GM19099 (cell line): ENCODE measurements around the gene VDR.

Experiments
- POLR2A ChIP-seq: IDR thresholded peaks from 3 replicates; pipeline ENCODE4 v1.6.1; 2011; ENCODE audit warnings: low read depth; ENCODE audit not compliant: insufficient read length; ENCODE audit errors: extremely low read depth

VDR gene

DNA sequence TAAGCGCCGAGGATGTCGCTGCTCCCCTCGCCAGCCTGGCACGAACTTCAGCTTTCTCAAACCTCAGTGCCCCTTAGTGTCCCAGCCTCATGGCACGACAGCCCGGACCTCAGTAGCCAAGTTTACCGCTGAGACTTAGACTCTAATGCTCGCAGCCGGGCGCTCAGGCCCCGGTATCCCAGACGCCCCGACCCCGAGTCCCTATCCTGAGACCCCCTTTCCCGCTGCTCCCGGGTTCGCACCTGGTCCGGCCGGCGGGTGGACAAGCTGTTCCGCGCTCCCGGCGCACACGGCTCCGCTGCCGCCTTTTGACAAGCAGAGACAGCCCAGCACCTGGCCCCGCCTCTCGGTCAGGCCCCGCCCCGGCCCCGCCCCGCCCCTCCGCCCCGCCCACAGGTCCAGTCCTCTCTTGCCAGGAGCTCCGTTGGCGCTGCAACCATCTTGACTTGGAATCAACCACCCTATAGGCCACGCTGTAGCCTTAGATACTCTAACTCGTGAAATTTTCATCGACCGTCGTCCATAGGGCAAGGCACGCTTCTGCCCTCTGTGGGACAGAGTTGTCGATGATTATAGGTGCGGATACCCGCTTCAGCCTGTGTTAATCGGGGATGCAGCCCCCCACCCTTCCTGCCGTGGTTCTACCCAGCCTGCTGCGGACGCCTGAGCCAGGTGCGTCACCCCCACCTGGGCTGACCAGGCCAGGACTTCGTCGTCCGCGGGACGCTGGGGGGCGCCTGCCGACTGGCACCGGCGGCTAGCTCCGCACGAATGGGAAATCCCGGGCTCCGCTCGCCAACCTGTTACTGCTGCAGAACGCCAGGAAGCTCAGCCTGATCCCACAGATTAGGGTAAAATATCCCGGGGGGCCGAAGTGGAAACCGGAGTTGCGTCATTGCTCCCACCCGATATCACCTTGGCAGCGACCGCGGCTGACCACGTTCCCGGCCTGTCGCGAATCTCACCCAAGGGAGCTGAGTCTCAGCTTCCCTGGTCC lies at the start of gene VDR:
Gene VDR, minus strand, starts transcription at position 282 of the 997 bp plus-strand sequence. CDS start 25,881 bp downstream, outside the sequence.
- TF ChIP-seq POLR2A = no peak

DNA sequence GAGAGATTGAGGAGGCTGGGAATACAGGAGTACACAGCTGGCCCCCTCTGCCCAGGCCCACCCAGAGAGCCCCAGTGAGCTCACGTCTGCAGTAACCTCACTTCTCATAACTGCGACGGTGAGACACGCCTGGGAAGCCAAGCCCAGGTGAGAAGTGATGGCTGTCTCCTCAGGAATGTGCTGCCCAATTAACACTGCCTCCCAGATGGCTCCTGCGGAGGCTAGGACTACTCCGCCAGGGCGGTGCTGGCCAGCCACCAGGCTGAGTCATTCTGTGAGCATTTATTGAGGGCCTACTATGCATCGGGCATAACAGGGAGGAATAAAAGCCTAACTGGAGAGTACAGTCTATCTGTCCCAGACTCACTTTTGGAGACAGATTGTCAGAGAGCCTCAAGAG lies 49.3 kb upstream of the VDR start:
- no peak for TF ChIP-seq POLR2A

DNA sequence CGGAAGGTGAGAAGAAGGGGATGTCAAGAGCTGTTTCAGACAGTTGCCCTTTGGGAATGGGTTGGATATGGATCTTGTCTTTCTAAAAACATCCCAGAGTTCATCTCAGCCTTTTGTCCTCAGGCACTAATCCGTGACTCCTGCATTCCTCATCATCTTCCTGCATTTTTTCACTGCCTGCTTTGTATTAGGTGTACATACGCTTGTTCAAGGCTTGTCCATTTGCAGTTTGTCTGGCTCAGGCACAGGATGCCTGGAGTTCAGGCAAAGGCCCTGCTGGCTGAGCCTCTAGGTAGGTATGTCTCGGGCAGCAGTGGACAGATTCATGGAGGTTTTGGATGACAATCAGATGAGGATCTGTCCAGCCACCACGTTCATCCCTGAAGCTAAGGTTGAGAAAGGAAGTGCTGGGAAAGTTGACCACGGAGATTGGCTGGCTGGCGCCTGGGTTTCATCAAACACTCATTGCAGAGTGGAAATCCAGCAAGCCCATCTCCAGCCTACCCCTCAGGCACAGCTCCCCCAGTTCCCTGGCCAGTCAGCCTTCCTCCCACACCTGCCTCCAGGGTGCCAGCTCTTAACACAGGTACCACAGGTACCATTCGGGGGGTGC lies 46.2 kb upstream of the VDR start:
- TF ChIP-seq POLR2A = no peak

DNA sequence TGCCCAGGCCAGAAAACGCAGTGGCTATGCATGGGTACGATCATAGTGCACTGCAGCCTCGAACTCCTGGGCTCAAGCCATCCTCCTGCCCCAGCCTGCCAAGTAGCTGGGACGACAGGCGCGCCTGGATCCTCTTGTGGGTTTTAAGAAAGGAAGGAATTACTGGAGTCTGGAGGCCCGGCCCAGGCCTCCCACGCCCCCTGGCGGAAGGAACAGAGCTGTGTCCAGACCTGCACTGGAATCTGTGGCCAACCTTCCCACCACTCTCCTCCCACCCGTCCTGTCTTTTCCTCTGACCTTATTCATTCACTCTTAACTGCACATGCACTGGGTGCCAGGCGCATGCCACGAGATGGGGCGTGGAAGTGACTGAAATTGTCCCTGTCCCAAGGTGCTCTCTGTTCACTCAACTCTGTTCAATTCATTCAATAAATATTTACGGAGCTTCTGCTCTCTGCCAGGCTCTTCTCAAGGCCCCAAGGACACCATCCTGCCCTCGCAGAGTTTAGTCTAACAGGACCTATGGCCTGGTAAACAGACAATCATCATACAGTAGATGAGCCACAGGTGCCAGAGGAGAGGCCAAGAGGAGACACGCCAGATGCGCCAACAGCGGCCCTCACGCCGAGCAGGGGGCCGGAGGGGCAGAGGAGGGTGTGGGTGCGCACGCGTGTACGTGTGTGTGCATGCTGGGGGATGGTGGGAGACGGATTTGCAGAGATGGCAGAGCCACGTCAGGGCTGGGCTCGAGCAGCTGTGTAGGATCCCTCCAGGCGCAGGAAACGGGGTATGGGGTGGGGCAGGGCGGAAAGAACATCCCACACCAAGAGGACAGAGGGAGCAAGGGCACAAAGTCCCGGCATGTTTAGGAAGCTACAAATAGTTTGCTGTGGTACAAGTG lies 44.9 kb upstream of the VDR start:
- no peak for TF ChIP-seq POLR2A

DNA sequence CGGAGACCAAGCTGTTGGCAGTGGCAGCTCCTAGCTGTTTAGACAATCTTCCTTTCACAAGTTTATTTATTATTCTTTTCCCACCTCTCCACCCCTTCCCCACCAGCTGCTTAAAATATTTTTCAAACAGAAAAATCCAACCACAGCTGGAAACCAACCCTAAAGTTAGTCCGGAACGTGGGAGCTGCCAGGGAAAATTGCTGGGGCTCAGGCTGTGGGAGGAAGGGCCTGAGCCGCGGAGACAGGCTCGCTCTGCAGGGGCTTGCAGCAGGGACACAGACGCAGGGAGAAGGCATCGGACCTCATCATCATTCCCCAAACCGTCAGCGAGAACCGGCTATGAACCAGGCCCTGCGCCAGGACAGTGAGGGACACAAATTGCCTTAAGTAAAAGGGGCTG lies 42.5 kb upstream of the VDR start:
- TF ChIP-seq POLR2A = no peak

DNA sequence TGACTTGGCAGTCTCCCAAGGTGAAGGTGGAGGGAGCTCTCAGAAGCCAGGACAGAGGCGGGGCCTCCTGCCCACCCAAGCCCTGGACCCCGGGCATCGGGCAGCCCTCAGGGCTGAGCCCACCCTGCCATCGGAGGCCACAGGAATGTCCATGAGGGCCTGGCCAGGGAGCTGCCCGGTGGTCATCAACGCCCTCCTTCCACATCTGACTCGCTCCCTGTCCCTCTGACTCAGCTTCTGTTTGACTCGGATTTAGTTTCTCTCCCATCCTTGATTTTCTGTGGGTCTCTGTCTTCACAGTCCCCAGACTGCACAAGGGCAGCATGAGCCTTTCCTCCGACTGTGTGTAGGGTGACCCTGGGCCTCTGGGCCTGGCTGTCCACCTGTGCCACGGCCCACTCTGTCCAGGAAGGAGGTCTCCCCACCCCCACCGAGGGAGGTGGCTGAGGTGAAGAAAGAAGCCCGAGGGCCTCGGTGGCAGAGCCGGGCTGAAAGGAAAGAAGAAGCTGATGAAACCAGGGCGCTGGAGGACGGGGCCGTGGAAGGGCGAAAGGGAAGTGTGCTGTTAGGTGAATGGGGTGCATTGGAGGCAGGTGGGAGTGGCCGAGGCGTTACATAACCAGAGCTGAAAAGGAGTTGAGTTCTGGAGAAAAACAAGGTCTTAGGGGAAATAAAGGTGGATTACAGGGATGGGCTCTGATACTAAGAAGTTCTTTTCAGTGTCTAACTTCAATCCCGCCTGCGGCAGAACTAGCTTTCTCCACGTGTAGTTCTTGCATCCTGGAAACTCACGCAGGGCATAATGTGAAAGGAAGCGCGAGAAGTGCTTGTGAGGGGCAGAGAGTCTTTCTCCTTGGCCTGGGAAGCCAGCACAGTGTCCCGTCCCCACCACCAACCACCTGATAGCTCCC lies 41.9 kb upstream of the VDR start:
- TF ChIP-seq POLR2A = no peak

DNA sequence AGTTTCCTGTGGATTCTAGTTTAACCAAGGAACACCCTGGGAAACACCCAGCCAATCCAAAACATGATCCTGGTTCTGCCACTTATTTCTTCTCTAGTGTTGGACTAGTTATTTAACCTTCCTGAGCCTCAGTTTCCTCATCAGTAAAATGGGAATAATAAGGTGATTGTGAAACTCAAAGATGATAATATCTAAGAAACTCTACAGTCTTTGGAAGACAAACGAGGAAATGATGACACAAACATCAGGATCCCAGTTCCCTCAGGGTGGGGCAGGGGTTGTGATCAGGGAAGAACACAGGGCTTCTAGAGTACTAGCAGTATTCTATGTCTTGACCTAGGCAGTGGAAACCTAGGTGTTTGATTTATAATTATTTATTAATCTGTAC lies 40.5 kb upstream of the VDR start:
- TF ChIP-seq POLR2A = no peak

DNA sequence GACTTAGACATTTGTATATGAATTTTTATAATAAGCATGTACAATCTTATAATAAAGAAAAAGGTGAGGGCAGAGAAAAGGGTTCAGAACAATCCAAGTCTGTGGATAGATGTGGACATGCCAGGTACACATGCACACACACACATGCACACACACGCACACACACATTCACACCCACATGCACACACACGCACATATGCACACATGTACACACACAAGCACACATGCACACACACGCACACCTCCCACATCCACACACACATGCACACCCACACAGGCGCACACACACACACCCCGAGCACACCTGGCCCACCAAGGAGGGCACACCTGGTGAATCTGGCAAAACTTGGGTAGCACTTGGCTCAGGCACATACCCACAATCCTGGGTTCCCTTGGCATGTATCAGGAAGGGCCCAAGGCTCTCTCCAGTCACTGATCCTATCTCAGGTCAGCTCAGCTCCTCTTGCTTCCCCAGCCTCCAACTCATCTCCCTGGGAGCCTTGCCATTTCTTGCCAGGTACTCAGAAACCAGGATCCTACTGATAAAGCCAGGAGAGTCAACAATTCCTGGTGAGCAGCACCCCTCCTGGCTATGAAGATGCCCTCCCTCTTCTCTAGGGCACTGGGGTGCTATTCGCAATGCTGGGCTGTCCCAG lies 40.0 kb upstream of the VDR start:
- no peak for TF ChIP-seq POLR2A

DNA sequence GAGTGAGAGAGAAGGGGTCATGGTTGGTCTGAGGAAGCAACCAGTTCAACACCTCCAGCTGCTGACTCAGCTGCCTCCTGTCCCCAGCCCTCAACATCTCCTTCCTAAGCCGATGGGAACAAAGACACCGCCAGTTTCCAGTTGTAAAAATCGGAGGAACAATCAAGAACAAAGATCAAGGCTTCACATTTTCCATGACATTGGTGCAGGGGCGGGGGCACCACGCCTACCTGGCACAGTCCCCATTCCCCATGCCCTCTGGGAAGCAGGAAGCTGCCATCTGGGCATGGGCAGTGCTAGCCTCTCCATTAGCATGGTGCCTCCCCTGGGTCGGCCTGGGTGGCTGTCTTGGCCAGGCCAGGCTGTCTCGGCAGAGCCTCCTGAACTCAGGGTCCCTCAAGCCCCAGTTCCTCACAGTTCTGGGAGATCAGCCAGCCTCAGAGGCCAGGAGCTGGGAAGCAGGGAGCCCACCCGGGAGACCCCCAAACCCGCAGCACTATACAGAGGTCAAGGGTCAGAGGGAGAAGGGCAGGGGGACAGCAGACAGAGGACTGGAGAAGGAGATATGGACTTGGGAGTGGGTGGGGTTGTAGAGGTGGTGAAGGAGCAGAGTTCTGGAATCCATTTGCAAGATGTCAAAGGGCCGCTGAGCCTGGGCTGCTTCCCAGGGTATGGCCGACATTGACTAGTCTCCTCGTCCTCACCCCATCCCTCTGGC lies 39.0 kb upstream of the VDR start:
- TF ChIP-seq POLR2A = no peak

DNA sequence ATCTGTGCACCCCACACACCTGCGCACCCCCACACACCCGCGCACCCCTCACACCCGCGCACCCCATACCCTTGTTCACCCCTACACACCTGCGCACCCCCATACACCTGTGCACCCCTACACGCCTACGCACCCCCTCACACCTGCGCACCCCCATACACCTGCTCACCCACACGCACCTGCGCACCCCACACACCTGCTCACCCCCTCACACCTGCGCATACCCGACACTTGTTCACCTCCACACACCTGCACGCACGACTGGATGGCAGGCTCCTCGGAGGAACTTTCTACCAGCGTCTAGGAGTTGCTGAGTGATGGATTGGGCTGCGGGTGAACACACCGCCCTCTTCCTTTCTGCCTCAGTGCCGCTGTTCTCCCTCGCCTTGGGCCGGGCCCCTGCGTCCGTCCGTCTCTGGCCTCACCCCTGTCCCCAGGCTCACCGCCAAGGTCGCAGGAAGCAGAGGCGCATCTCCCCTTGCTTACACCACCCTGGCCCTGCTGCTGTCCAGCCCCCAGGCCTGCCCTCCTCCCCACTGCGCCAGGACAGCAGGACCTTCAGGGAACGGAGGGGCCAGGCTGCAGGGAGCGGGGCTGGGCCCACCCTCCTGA lies 37.9 kb upstream of the VDR start:
- no peak for TF ChIP-seq POLR2A

DNA sequence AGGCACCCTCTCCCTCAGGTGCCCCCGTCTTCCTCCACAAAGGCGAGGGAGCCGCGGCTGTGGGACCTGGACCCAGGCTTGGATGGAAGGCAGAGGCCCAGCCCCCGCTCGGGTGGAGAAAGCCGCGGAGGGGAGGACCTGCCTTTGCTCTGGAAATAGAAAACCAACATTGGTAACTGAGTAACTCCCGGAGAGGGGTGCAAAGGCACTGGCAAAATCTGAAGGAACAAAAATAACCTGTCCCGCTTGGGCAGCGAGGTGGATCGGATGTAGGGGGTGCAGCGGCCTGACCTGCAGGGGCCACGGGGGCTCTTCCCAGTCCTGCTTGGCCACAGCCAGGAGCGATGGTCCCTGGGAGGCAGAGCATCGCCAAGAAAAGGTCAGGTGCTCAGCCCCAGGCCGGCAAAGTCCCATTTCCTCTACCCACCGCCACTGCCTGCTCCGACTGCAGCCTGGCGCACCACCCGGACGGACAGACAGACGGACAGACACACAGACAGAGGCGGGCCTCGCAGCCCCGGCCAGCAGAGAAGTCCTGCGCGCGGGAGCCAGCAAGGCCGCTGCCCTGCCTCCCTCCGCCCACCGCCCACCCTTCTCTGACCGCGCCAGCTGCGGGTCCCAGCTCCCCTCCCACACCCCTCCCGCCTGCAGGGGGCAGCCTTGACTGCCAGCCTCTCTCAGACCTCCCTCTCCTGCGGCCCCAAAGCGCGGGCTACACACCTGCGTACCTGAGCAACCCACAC lies 37.2 kb upstream of the VDR start:
- TF ChIP-seq POLR2A = no peak

DNA sequence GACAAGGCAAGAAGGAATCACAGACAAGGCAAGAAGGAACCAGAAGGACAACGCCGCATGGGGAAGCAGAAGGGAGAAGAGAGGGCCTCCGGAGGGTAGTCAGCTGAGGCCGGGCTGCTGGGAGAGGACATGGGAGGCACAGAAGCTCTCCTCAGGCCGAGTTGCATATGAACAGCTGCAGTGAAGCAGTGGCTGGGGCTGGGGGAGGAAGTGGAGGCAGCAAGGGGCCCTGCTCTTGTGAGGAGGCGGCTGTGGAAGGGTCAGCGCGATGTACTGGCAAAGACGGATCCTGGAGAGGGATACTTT lies 36.6 kb upstream of the VDR start:
- no peak for TF ChIP-seq POLR2A
